GM20431 (cell line): Measurements from ENCODE around the gene MARK4.
"Not testable (repeated sequence)": the region's sequence is repeated elsewhere in the genome, so short reads cannot be mapped to it uniquely, and the experiment has no call there.

ENCODE experiments used
- in situ Hi-C: fragments of 300-500 bp; cut with MseI, MboI; formaldehyde crosslinking; loops from one replicate; pipeline ENCODE4 v1.15.0; 2020; ENCODE audit warnings: low sequenced_read_pairs; ENCODE audit not compliant: unreplicated experiment

Gene MARK4

DNA sequence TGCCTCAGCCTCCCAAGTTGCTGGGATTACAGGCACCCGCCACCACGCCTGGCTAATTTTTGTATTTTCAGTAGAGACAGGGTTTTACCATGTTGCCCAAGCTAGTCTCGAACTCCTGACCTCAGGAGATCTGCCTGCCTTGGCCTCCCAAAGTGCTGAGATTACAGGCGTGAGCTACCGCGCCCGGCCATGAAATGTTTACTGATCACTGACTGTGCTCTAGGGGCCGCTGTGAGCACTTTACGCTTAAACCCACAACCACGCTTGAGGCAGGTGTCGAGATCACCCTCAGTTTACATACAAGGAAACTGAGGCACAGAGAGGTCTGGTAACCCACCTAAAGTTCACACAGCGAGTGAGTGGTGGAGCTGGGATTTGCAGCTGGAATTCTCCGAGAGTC, 18.9 kb downstream of the MARK4 start:
- in situ Hi-C loops: not testable (repeated sequence)

DNA sequence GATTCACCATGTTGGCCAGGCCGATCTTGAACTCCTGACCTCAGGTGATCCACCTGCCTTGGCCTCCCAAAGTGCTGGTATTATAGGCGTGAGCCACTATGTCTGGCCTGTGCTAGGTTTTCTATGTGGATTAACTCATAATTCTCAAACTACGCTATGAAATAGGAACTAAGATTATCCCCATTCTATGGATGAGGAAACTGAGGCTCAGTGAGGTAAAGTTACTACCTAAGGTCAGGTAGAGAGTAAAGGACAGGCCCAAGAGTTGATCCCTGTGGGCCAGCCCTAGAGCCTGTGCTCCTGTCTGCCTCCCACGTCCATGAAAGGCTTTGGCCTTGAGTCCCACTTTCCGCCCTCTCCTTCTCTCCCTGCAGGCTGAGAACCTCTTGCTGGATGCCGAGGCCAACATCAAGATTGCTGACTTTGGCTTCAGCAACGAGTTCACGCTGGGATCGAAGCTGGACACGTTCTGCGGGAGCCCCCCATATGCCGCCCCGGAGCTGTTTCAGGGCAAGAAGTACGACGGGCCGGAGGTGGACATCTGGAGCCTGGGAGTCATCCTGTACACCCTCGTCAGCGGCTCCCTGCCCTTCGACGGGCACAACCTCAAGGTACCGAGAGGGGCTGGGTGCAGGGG, 20.1 kb downstream of the MARK4 start:
- in situ Hi-C loops: no loop called here

DNA sequence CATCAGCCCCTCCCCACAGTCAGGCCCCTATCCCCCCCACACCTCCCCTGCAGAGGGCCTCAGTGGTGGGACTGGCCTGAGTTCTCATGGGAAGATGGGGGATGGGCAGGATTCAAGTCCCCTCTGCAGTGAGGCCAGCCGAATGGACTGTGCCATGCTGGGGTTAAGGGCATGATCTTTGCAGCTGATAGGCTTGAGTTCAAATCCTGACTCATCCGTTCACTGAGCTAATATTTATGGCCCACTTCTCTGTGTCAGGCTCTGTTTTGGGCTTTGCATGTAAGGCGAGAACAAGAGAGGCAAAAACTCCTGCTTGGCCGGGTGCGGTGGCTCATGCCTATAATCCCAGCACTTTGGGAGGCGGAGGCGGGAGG, 20.7 kb downstream of the MARK4 start:
- in situ Hi-C loops: no loop called here

DNA sequence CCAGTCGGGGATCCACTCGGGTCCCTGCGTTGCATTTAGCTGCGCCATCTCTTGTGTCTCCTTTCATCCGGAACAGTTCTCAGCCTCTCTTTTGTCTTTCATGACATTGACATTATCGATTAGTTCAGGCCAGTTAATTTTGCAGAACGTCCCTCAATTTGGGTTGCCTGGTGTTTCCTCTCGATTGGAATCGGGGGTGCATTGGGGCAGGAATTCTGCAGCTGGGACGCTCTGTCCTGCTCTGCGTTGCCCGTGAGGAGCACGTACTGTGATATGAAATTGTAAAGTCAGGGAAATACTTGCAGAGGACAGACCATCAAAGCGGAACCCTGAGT, 22.4 kb downstream of the MARK4 start:
- in situ Hi-C loops: no loop called here

DNA sequence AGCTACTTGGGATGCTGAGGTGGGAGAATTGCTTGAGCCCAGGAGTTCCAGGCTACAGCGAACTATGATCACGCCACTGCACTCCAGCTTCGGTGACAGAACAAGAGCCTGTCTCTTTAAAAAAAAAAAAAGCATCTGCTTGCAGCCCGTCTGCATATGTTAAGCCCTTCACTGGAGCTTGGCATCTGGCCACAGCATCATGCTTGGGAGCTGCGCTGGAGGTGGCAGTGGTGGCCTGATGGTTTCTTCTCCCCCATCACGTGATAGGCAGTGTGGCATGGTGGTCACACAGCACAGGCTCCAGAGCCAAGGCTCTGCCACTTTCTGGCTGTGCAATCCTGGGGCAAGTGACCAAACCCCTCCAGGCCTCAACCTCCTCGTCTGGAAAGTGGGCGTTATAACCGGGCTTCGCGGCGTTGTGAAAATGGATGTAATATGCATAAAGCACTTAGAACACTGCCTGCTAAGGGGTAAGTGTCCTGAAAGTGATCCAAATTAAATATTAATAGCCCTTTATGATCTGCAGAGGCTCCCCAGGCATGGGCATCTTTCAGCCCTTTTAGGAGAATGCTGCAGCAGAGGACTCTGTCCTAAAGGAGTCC, 24.4 kb downstream of the MARK4 start:
- in situ Hi-C loops: no loop called here

DNA sequence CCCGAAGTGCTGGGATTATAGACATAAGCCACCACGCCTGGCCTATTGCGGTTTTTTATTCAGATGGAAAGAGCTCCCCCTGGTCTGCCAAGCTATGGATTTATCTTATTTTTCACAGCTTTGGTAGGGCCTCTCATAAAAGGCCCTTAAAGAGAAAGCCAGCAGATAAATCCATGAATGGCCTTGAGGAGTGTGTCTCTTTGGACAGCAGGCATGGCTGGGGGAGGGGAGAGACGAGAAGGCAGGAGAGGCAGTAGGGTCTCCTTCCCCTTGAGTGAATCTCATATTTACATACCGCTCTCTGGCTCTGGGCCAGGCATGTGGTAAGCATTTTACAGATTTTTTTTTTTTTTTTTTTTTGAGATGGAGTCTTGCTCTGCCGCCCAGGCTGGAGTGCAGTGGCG, 25.2 kb downstream of the MARK4 start:
- in situ Hi-C loops: no loop called here

DNA sequence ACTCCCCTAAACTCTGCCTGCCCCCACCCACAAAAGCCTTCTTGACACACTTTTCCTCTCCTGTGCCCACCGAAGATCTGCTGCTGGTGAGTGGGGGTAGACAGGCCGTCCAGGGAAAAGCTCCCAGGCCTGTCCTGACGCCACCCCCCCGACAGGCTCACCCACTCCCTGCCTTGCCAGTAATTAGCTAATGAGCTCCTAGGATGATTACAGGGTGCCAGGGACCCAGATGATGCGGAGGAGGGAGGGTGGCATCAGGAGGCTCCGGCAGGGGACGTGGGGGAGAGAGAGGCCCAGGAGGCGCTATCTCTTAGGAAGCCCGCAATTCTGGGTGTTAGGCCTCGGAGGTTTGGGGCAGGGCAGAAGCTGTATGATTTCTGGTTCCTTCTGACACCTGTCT, 27.0 kb downstream of the MARK4 start:
- in situ Hi-C loops: no loop called here

DNA sequence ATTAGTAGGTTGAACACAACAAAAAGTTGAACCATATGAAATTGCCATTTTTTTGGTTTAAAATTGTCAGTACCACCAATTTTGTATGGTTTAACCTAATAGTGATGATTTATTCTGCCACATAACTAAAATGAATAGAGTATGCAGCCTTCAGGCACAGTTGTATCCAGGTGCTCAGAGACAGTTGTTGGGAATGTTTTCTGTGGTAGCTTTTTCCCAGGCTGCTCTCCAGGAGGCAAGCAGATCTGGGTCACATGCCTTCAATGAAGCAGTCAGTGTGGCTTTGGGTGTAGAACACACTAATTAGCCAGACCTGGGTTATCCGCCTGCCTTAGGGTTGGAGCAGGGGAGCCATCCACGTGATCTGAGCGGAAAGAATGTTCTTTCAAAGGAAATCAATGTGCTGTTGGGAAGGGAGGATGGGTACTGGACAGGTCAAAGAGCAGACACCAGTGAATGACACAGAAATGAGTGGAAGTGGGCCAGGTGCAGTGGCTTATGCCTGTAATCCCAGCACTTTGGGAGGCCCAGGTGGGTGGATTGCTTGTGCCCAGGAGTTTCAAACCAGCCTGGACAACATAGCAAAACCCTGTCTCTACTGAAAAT, 28.6 kb downstream of the MARK4 start:
- in situ Hi-C loops: no loop called here

DNA sequence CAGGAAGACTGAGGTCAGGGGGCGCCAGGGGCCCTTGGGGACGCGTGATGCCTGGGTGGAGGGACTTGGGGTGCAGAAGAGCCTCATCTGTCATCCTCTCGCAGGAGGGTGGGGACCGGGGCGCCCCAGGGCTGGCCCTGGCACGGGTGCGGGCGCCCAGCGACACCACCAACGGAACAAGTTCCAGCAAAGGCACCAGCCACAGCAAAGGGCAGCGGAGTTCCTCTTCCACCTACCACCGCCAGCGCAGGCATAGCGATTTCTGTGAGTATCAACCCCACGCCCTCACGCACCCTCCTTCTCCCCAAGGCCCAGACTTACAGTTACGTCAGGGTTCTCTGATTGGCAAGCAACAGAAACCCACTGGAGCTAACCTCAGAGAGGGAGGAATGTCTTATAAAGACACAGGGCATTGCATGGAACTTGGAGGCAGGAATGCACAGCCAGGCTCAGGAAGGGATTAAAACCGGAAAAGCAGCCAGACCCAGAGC, 29.4 kb downstream of the MARK4 start:
- in situ Hi-C loops: no loop called here

DNA sequence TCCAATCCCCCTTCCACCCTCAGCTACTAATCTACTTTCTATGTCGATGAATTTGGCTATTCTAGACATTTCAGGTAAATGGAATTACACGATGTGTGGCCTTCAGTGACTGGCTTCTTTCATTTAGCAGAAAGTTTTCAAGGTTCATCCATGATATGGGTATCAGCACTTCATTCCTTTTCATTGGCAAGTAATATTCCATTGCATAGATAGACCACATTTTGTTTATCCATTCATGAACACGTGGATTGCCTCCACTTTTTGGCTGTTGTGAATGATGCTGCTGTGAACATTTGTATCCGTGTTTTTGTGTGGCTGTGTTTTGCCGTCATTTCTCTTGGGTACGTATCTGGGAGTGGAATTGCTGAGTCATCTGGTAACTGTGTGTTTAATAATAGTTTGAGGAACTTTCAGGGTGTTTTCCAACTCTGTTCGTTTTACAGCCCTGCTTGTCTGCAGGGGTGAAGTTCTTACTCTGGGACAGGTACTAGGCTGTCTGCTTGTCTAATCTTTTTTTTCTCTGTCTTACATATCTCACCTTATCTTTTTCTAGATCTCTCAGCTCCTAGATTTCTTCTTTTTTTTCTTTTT, 32.5 kb downstream of the MARK4 start:
- in situ Hi-C loops: no loop called here

DNA sequence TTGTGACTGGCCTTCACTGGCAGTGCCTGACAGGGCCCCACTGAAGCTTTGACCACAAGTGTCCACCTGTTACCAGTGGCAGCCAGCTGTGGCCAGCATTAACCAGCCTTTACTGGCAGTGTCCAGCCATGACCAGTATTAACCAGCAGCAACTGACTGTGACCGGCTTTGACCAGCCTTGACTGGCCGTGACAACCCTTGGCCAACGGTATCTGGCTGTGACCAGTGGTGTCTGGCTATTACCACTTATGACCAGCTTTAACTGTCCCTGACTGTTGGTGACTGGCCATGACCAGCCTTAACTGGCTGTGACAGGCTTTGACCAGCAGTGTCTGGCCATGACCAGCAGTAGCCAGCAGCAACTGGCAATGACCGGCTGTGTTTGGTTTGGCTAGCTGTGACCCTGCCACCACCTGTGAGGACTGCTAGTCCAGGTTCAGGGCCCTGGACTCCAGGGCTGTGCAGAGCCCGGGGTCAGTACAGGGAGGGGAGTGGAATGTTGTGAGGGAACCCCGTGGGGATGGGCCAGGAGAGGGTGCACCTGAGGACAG, 39.4 kb downstream of the MARK4 start:
- in situ Hi-C loops: no loop called here

DNA sequence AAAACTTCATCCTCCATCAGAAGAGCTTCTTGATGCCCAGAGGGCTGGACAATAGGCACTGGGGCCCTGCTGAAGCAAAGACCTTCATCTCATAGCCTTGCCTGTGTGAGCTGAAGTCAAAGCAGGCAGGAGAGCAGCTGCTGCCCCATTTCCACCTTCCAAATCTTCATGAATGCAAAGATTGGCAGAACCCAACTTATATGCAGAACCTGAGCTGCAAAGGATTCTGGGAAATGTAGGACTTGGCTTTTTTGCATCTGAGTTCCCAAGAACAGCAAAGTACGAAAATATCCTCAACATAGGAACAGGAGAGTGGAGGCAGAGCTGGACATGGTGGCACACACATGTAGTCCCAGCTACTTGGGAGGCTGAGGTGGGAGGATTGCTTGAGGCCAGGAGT, 40.8 kb downstream of the MARK4 start:
- in situ Hi-C loops: no loop called here

DNA sequence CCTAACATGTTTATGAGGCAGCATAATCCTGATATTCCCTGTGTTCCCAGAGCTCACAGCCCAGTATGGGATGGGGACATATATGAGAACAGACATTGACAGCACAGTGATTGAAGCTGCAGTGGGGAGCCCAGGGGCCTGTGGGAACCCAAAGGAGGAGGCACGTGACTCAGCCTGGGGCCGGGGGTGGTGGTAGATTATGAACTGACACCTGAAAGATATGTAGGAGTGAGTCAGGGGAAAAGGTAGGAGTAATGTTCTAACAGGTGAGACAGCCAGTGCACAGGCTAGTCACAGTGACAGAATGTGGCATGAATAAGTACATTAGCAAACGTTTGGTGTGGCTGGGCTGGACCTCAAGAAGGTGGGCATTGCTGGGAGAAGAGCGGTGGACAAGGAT, 42.6 kb downstream of the MARK4 start:
- in situ Hi-C loops: no loop called here

DNA sequence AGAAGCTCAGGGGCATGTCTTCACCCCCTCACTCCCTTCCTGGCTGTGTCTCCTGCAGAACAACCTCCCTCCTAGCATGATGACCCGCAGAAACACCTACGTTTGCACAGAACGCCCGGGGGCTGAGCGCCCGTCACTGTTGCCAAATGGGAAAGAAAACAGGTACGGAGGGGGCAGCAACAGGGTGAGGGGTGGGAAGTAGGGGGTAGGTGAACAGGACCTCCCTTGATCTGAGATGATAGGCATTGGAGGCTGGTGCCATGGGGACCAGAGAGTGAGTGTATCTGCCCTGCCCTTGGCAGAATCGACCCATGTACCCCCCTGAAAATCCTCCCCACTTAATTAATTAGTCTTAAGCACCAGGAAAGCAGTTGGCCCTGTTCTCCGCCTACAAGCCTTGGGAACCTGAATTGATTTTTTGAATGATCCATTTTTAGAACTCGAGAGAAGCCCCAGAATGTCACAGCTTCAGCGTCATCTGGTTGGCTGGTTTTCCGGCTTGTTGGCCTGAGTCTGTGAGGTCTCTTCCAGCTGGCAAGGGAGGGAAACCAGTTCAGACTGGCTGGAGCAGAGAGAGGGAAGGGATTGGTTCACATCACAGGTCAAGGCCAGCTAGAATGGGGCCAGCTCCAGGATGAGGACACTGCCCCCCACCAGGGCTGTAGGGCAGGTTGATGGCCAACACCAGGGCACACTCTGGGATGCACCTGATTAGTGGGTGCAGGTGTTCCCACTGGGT, 43.4 kb downstream of the MARK4 start:
- in situ Hi-C loops: no loop called here

DNA sequence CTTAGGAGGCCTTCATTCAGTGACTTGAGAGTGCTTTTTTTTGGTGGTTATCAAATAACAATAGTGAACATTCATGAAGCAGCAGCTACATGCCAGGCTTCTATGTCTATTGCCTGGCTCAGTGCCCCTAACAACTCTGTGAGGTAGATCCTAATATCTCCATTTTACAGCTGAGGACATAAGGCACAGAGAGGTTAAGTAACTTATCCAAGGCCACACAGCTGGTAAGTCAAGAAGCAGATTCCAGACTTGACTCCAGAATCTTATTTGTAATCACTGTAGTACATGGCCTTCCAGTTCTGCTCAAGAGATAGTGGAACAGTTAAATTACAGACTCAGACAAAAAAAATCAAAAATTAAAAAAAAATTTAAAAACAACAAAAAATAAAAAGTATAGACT, 44.8 kb downstream of the MARK4 start:
- in situ Hi-C loops: no loop called here

DNA sequence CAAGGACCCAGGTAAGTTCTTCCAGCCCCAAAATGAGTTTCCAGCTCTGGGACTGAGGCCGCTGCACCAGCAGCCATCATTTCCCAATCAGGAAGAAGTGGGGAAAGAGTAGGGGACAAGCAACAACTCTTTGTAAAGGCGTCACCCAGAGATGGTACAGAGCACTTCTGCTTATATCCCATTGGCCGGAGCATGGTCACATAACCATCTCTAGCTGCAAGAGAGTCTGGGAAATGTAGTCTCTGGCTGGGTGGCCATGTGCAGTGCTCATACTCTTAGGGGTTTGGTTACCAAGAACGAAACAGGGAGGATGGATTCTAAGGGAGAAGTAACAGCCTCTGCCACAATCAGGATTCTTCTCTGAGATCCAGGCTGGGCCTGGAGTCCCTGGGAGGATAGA, 45.3 kb downstream of the MARK4 start:
- in situ Hi-C loops: no loop called here

DNA sequence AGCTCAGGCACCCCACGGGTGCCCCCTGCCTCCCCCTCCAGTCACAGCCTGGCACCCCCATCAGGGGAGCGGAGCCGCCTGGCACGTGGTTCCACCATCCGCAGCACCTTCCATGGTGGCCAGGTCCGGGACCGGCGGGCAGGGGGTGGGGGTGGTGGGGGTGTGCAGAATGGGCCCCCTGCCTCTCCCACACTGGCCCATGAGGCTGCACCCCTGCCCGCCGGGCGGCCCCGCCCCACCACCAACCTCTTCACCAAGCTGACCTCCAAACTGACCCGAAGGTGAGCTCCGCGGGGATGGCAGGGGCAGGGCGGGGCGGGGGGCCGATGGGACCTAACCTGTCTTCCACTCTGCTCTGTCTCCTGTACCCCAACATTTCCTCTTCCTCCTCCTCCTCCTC, 46.6 kb downstream of the MARK4 start:
- in situ Hi-C loops: no loop called here

DNA sequence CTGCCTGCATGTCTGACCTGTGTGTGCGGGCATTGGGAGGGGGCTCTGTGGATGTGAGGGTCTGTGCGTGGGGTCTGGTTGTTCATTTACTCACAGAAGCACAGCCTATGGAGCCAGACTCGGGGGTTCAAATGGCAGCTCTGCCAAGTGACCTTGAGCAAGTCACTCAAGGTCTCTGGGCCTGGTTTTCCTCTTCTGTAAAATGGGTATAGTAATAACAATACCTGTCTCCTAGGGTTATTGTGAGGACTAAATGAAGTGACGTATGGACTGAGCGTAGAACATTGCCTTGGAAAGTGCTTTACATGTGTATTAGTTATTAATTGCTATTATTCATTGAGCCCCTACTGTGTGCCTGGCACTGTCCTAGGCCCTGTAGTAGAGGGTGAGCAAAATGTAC, 47.2 kb downstream of the MARK4 start:
- in situ Hi-C loops: no loop called here

DNA sequence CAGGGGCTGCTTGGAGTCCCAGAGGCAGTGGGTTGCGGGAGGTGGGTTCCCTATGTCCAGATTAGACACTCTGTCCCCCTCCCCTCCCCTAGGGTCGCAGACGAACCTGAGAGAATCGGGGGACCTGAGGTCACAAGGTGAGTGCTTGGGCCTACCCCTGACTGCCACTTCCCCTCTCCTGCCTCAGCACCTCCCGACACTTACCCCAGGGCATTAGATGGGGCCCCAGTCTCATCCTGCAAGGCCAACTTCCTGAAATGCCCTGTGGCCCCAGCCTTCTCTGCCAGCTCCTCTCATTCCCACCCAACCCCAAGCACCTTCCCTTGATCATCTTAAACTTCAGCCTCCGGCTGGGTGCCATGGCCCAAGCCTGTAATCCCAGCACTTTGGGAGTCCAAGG, 48.6 kb downstream of the MARK4 start:
- in situ Hi-C loops: no loop called here

DNA sequence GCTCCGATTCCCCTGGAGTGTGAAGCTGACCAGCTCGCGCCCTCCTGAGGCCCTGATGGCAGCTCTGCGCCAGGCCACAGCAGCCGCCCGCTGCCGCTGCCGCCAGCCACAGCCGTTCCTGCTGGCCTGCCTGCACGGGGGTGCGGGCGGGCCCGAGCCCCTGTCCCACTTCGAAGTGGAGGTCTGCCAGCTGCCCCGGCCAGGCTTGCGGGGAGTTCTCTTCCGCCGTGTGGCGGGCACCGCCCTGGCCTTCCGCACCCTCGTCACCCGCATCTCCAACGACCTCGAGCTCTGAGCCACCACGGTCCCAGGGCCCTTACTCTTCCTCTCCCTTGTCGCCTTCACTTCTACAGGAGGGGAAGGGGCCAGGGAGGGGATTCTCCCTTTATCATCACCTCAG, 51.3 kb downstream of the MARK4 start:
- in situ Hi-C loops: no loop called here
